Measurements from ENCODE around the gene OSER1. TPM values are rescaled to one million over a fixed set of nuclear protein-coding genes. Genes with fewer than 3 reads are reported as not detected.

The OSER1 gene
- polyA plus RNA-seq, 1 of the 3 experiments (the other 2 are of a cell fraction), result 22.3 TPM

- TF ChIP-seq MXI1 (IDR thresholded peaks at IDR 0.05; ENCODE audit: low read depth, low read length) (no peak), GATA2 (CRISPR knock-in tag; IDR thresholded peaks at IDR 0.05) (no peak), NFIC (IDR thresholded peaks at IDR 0.05; ENCODE audit: borderline replicate concordance) (no peak), FOXM1 (IDR thresholded peaks at IDR 0.05; ENCODE audit: low read depth) (no peak), CHD2 (IDR thresholded peaks at IDR 0.05; ENCODE audit: low read length, partially characterized antibody) (no peak), NRF1 (IDR thresholded peaks at IDR 0.05; ENCODE audit: low read depth, low read length) (no peak), EZH2phosphoT487 (IDR thresholded peaks at IDR 0.05; ENCODE audit: borderline replicate concordance, low read depth) (no peak), JUND (IDR thresholded peaks at IDR 0.05) (no peak), POLR2AphosphoS5 (IDR thresholded peaks at IDR 0.05; ENCODE audit: low read depth, low read length) (no peak)
- TF ChIP-seq, protein P1, sequence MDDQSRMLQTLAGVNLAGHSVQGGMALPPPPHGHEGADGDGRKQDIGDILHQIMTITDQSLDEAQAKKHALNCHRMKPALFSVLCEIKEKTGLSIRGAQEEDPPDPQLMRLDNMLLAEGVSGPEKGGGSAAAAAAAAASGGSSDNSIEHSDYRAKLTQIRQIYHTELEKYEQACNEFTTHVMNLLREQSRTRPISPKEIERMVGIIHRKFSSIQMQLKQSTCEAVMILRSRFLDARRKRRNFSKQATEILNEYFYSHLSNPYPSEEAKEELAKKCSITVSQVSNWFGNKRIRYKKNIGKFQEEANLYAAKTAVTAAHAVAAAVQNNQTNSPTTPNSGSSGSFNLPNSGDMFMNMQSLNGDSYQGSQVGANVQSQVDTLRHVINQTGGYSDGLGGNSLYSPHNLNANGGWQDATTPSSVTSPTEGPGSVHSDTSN (IDR thresholded peaks at IDR 0.05), result no peak
- Histone ChIP-seq H3K27me3 (ENCODE audit: insufficient read depth) (no peaks in the 10 kb centered on the region), H4K20me1 (ENCODE audit: insufficient read depth) (no peaks in the 10 kb centered on the region), H2AFZ (ENCODE audit: low read depth) (no peak overlapping the region), H3K27ac (ENCODE audit: low read depth in 2 of 2, low read length in 1 of 2) (no peak overlapping the region), H3K9ac (no peak overlapping the region), H3K79me2 (ENCODE audit: insufficient read depth) (no peaks in the 10 kb centered on the region), H3F3A (replicated peaks; ENCODE audit: insufficient read depth) (no peaks in the 10 kb centered on the region), H3K9me3 (no peaks in the 10 kb centered on the region), H3K4me1 (ENCODE audit: control insufficient read depth in 1 of 2, insufficient read depth in 2 of 2, low read depth in 1 of 2, low read length in 1 of 2) (peaks cover 0 to 12% of the 10 kb centered on the region in 2 experiments; a peak in 1 of 4 replicates), H3K36me3 (replicated peaks in 1 of 2; ENCODE audit: control insufficient read depth in 1 of 2, insufficient read depth in 2 of 2, low read length in 1 of 2) (no peaks in the 10 kb centered on the region), H3K4me3 (ENCODE audit: low read depth in 2 of 2, low read length in 1 of 2) (no peak overlapping the region), H3K4me2 (no peak overlapping the region), H3K9me2 (no peaks in the 10 kb centered on the region)
- CTCF ChIA-PET, result interaction anchor here (1.0 to 5.9 kb wide), 8 partner anchors 9 to 160 kb away, joined by 3 to 34 read pairs (median 6); partner anchors contain the start of gene FITM2
- POLR2A ChIA-PET, result no interaction called here
- DNase-seq, result no peak
- 71% methylated on average over 5 of the region's 5 CpGs for WGBS (ENCODE audit: low lambda C conversion rate)
Observed at GRCh38 chr20:44224637-44225036, 14.1 kb upstream of the OSER1 start.

GRCh38 chr20:44223721-44224120 lies 13.2 kb upstream of the OSER1 start:
- H3K36me3 ChIP-seq (replicated peaks in 1 of 2; ENCODE audit: control insufficient read depth in 1 of 2, insufficient read depth in 2 of 2, low read length in 1 of 2), result no peaks in the 10 kb centered on the region
- 79% methylated on average over 5 of the region's 5 CpGs for WGBS (ENCODE audit: low lambda C conversion rate)
- ChIA-PET CTCF (interaction anchor here (0.7 to 5.9 kb wide), 8 partner anchors 8 to 299 kb away, joined by 3 to 34 read pairs (median 5); partner anchors contain the start of gene FITM2), POLR2A (no interaction called here)
- H3K9me2 ChIP-seq, result no peaks in the 10 kb centered on the region
- H4K20me1 ChIP-seq (ENCODE audit: insufficient read depth), result no peaks in the 10 kb centered on the region
- H3K79me2 ChIP-seq (ENCODE audit: insufficient read depth), result no peaks in the 10 kb centered on the region
- no peaks in the 10 kb centered on the region for H3F3A ChIP-seq (replicated peaks; ENCODE audit: insufficient read depth)
- no peak overlapping the region for H3K9ac ChIP-seq
- TF ChIP-seq ELF1 (IDR thresholded peaks at IDR 0.05) (no peak), CTCF (IDR thresholded peaks at IDR 0.05) (no peak), MEF2A (IDR thresholded peaks at IDR 0.05; ENCODE audit: borderline replicate concordance, low read depth) (no peak), YY1 (IDR thresholded peaks at IDR 0.05; ENCODE audit: low read depth) (no peak), FOXJ3 (CRISPR knock-in tag; IDR thresholded peaks at IDR 0.05) (no peak), TEAD4 (IDR thresholded peaks at IDR 0.05; ENCODE audit: borderline replicate concordance, insufficient read depth) (no peak), NFIC (IDR thresholded peaks at IDR 0.05; ENCODE audit: borderline replicate concordance) (no peak), SMC3 (IDR thresholded peaks at IDR 0.05; ENCODE audit: low read depth, low read length) (no peak), RCOR1 (IDR thresholded peaks at IDR 0.05; ENCODE audit: low read length) (no peak), RAD21 (IDR thresholded peaks at IDR 0.05; ENCODE audit: low read length) (no peak), RXRA (IDR thresholded peaks at IDR 0.05; ENCODE audit: borderline replicate concordance, low read depth) (no peak), NRF1 (IDR thresholded peaks at IDR 0.05; ENCODE audit: low read depth, low read length) (no peak), EP300 (IDR thresholded peaks at IDR 0.05; ENCODE audit: borderline replicate concordance in 1 of 2, low read depth in 1 of 2, low read length in 1 of 2) (no peak), GABPA (IDR thresholded peaks at IDR 0.05; ENCODE audit: low read depth) (no peak)
- TF ChIP-seq, protein P2, sequence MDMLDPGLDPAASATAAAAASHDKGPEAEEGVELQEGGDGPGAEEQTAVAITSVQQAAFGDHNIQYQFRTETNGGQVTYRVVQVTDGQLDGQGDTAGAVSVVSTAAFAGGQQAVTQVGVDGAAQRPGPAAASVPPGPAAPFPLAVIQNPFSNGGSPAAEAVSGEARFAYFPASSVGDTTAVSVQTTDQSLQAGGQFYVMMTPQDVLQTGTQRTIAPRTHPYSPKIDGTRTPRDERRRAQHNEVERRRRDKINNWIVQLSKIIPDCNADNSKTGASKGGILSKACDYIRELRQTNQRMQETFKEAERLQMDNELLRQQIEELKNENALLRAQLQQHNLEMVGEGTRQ (IDR thresholded peaks at IDR 0.05; ENCODE audit: borderline replicate concordance, low read depth, low read length), result no peak
- TF ChIP-seq, protein P1 (IDR thresholded peaks at IDR 0.05), result no peak
- H3K4me2 ChIP-seq, result no peak overlapping the region
- H3K27me3 ChIP-seq (ENCODE audit: insufficient read depth), result no peaks in the 10 kb centered on the region
- H3K4me3 ChIP-seq (ENCODE audit: low read depth in 2 of 2, low read length in 1 of 2), result no peak overlapping the region
- H3K27ac ChIP-seq (ENCODE audit: low read depth in 2 of 2, low read length in 1 of 2), result no peak overlapping the region
- no peak for DNase-seq
- H3K4me1 ChIP-seq (ENCODE audit: control insufficient read depth in 1 of 2, insufficient read depth in 2 of 2, low read depth in 1 of 2, low read length in 1 of 2), result peaks cover 0 to 12% of the 10 kb centered on the region in 2 experiments; a peak in 1 of 4 replicates
- no peak overlapping the region for H2AFZ ChIP-seq (ENCODE audit: low read depth)
- H3K9me3 ChIP-seq, result no peaks in the 10 kb centered on the region

Data from SK-N-SH (cell line).